Measurements from ENCODE around the gene MYBPH.

DNA sequence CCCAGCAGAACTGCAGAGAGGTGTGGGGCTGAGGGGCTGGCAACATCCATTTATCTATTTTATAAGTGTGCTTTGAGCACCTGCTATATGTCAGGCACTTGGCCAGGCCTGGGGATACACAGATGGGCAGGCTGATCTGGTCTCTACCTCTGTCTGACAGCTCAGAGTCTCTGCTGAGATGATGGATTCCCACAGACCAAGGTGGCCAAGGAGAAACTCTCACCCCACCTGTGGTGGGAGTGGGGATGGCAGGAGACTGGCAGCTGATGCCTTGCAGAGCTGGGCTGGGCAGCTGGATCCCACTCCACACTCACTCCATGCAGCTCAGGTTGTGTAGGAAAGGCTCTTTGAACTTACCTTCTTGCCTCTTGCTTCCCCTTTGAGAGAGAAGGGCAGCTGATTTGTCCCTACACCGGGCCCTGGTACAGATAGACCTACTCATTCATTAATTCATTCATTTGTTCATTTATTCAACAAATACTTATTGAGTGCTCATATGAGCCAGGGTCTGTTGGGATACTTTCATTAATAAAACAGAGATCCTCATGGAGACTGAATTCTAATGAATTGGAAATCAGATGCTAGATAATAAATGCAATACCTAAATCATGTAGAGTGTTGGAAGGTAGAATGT is 39.1 kb downstream of the MYBPH start:
- TF ChIP-seq CTCF (IDR thresholded peaks at IDR 0.05; ENCODE audit: low read depth, low read length) = no peak
- TF ChIP-seq, protein P1, sequence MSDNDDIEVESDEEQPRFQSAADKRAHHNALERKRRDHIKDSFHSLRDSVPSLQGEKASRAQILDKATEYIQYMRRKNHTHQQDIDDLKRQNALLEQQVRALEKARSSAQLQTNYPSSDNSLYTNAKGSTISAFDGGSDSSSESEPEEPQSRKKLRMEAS (IDR thresholded peaks at IDR 0.05; ENCODE audit: low read depth, low read length) = no peak
